DMS79 (cell line): ENCODE data around the gene BCAS3.
"Not testable (repeated sequence)": the region's sequence is repeated elsewhere in the genome, so short reads cannot be mapped to it uniquely, and the experiment has no call there.

Experiments used
- DNase-seq: peaks from one replicate; lab custom pipeline; 2025; lab: John Stamatoyannopoulos, UW

Gene BCAS3

GRCh38 chr17:61002316-61002736 lies 324.7 kb downstream of the BCAS3 start:
- no peak for DNase-seq

DNA sequence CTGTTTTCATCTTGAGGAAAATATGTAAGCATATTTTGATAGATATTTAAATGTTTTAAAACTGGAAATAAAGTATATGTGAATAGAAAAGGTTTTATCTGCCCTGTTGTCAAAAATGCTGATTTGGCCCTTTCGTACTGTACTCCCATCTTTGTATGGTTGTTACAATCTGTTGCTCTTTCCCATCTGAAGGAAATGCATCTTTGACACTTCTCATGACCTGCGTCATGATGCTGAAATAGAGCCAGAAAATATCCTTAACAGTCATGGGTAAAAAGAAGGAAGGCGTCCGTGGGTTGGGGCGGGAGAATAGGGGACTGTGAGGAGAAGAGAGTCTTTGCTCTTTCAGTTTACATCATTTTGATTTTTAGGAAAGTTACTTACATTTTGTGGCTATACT lies 327.7 kb downstream of the BCAS3 start:
- no peak for DNase-seq

DNA sequence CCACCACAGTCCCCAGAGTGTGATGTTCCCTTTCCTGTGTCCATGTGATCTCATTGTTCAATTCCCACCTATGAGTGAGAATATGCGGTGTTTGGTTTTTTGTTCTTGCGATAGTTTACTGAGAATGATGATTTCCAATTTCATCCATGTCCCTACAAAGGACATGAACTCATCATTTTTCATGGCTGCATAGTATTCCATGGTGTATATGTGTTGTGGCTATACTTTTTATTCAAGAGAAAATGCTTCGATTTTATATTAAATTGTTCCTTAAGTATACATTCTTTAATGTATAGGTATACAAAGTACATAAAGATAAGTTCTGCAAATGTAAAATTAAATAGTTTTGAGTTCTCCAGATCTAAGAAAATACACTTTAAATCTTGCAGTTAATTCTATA lies 328.3 kb downstream of the BCAS3 start:
- not testable (repeated sequence) for DNase-seq

- no peak for DNase-seq
Observed at GRCh38 chr17:61007980-61008379, 330.3 kb downstream of the BCAS3 start.

DNA sequence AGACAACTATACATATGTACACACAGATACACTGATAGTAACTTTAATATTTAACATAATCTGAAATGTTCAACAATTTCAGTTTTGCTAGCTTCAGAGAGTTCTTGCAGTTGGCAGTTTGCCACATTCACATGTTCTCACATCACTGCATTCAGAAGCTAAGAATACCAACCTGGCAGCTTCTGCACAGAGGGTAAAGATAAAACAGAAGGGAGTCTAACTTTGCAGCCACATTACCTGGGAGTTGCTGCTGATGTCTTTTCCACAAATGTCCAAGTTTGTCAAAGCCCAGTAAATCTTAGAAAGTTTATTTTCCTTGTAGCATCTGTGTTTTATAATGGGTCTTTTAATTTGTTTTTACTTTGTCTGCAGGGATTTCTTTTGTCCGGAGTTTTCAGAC lies 332.0 kb downstream of the BCAS3 start:
- DNase-seq: no peak

GRCh38 chr17:61010661-61011170 lies 333.1 kb downstream of the BCAS3 start:
- no peak for DNase-seq

GRCh38 chr17:61011251-61011650 lies 333.6 kb downstream of the BCAS3 start:
- DNase-seq: no peak

- no peak for DNase-seq
Observed at GRCh38 chr17:61015966-61016365, 338.3 kb downstream of the BCAS3 start.

DNA sequence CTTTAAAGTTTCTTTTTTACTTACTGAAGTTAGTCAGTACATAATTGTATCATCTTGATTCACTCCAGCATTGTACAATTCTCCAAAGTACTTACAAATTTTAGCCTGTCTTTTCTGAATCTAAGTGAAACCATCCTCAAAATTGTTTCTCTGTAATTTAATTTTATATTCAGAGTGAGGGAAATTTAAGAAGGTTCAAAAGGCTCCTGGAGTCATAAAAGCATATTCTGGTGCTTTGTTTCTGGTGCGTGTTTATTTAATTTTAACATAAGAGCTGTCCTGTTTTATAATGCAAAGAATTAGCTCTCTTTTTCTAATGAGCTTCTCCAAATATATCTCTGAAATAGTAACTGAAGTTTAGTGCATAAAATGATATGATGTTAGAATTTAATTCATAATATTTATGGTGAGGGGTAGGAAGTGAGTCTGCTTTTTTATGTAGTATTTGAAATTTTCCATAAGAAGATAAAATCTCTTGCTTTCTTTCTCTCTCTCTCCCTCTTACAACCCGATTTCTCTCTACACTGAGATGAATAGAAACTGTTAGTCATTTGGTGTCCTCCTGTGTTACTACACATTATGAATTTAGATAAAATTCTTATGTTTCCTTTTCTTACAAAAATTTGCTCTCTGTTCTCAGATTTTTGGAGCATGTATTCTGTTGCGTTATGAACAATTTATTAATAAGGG lies 339.8 kb downstream of the BCAS3 start:
- DNase-seq: no peak

- no peak for DNase-seq
Observed at GRCh38 chr17:61018938-61019337, 341.3 kb downstream of the BCAS3 start.

DNA sequence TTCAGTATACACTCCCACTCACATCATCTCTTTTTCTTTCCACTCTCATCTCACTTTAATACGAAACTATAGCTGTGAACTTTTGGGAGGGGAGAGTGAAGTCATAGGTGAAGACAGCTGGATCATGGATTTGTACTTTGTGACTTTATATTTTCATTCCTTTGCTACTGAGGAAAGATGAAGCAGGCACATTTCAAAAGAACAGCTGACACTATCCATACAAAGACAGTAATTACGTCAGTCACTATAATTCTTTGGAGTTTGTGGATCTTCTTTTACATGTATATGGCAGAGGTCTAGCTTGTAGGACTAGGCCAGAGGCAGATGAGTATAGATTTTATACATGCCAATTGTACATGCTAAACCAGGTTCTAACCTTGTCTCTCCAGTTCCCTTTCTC lies 346.3 kb downstream of the BCAS3 start:
- DNase-seq: no peak

DNA sequence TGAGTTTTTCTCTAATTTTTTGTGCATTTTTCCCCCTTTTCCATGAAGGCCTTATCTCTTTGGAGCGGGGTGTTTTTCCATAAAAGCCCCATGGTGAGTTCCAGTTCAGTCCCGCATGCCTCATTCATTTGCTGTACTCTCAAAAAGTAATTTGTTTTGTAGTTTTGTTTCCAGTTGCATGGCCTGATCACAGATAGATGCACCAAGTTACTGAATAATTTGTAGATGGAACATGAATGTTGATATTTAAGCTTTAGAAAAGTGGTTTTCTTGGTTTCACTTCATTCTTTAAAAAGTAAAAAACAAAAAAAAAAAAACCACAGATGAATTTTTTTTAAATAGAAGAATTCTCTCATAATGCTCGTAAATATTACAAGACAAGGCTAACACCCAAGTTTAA lies 349.2 kb downstream of the BCAS3 start:
- no peak for DNase-seq

DNA sequence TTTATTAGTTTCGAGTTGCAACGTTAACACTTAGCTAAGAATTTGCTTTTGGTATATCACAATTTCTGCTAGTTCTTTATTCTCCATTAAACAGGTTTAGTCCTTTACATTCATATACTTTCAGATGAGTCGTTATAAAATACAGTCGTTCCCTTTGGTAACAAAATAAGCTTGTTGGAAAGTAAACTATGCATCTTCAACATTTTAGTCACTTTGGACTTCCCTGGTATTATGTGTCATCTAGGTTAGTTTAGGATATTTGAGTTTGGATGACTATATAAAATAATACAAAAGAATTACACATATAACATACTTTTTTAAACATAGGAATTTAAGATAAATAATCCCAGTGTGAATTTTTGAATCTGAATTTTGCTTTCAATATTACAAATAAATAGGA lies 351.5 kb downstream of the BCAS3 start:
- DNase-seq: no peak

DNA sequence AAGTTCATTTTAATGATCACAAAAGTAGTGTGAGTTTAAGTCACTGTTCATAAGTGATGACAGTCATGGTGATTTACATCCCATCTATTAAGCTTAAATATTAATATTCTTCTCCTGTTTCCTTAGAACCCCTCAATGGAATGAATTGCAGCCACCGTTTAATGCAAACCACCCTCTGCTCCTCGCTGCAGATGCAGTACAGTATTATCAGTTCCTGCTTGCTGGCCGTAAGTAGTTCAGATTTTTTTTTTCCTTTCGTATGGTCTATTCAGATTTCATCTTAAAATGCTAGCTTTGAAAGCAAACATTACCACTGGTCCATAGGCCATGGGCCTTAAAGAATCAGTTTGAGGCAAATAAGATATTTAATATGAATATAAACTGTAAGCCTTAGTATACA lies 363.0 kb downstream of the BCAS3 start:
- DNase-seq: no peak

- not testable (repeated sequence) for DNase-seq
Observed at GRCh38 chr17:61042348-61042747, 364.7 kb downstream of the BCAS3 start.

GRCh38 chr17:61047515-61047914 lies 369.9 kb downstream of the BCAS3 start:
- no peak for DNase-seq

- no peak for DNase-seq
Observed at GRCh38 chr17:61048376-61049106, 370.9 kb downstream of the BCAS3 start.

GRCh38 chr17:61053469-61053868 lies 375.8 kb downstream of the BCAS3 start:
- DNase-seq: no peak

GRCh38 chr17:61054436-61054835 lies 376.8 kb downstream of the BCAS3 start:
- no peak for DNase-seq

GRCh38 chr17:61057257-61057656 lies 379.6 kb downstream of the BCAS3 start:
- DNase-seq: no peak

- no peak for DNase-seq
Observed at GRCh38 chr17:61058066-61058465, 380.4 kb downstream of the BCAS3 start.

- no peak for DNase-seq
Observed at GRCh38 chr17:61063528-61063927, 385.9 kb downstream of the BCAS3 start.
